ENCODE measurements around the gene EHMT2. TPM values are rescaled to one million over a fixed set of nuclear protein-coding genes. Genes with fewer than 3 reads are reported as not detected.
"Not testable (repeated sequence)": the region's sequence is repeated elsewhere in the genome, so short reads cannot be mapped to it uniquely, and the experiment has no call there.

EHMT2 gene
- total RNA-seq: 46.4 and 61.8 TPM in 2 replicates

DNA sequence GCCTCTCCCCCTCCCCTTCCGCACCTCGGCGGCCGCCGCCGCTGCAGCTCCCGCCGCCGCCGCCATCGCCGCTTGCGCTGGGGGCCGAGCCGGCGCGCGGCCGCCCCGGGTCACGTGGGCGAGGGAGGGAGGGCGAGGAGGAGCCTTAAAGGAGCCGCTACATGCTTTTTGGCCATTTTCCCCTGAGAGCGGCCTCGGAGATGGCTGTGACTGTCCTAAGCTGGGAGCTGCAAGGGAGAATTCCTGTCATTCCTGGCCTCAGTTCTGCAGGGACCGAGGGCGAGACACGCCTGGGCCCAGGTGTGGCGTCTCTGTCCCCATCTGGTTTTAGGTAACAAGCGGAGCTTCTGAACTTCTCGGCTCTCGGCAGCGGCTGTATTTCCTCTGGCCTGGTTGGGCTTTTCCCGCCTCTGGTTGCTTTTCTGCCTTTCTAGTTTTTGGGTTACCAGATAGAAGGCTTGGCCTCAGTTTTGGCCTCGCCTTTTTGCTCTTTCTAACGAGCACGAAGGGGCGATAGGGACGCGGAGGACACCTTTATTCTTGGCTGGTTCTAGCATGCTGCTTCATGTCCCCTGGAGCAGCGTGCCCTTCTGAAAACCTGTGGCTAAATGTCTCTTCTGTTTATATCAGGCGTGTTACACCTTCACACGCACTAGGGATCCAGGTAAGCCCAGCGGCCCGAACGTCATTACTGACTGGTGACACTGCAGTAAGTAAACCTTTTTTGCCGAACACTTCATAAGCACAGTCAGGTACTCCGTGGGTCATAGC is at the start of gene EHMT2:
TSS of gene EHMT2 (minus strand) at position 87 of the 771 bp plus-strand sequence. CDS start at position 66, 21 bp downstream.
- DNase-seq (ENCODE audit: low read depth, low spot score): no peak

DNA sequence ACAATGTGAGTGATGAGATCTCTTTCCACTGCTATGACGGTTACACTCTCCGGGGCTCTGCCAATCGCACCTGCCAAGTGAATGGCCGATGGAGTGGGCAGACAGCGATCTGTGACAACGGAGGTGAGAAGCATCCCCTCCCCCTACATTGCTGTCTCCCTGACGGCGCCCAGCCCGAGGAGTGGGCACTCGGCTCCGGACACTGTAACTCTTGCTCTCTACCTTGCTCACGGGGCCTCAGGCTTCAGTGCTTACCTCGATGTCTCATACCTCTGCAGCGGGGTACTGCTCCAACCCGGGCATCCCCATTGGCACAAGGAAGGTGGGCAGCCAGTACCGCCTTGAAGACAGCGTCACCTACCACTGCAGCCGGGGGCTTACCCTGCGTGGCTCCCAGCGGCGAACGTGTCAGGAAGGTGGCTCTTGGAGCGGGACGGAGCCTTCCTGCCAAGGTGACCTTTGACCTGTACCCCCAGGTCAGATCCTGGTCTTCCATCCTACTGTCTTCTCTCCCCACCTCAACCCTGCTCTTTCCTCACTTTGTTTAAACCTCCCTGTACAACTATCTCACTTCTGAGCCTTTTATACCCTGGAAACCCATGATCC is 49.7 kb upstream of the EHMT2 start:
- DNase-seq (ENCODE audit: low read depth, low spot score): no peak

DNA sequence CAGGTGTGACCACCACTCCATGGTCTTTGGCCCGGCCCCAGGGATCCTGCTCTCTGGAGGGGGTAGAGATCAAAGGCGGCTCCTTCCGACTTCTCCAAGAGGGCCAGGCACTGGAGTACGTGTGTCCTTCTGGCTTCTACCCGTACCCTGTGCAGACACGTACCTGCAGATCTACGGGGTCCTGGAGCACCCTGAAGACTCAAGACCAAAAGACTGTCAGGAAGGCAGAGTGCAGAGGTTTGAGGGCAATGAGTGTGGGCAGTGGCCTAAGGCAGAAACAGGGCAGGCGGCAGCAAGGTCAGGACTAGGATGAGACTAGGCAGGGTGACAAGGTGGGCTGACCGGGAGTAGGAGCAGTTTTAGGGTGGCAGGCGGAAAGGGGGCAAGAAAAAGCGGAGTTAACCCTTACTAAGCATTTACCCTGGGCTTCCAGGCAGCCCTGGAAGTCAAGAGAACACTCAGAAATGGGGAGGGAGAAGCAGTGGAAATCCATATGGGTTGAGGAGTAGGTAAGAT is 48.9 kb upstream of the EHMT2 start:
- no peak for DNase-seq (ENCODE audit: low read depth, low spot score)

DNA sequence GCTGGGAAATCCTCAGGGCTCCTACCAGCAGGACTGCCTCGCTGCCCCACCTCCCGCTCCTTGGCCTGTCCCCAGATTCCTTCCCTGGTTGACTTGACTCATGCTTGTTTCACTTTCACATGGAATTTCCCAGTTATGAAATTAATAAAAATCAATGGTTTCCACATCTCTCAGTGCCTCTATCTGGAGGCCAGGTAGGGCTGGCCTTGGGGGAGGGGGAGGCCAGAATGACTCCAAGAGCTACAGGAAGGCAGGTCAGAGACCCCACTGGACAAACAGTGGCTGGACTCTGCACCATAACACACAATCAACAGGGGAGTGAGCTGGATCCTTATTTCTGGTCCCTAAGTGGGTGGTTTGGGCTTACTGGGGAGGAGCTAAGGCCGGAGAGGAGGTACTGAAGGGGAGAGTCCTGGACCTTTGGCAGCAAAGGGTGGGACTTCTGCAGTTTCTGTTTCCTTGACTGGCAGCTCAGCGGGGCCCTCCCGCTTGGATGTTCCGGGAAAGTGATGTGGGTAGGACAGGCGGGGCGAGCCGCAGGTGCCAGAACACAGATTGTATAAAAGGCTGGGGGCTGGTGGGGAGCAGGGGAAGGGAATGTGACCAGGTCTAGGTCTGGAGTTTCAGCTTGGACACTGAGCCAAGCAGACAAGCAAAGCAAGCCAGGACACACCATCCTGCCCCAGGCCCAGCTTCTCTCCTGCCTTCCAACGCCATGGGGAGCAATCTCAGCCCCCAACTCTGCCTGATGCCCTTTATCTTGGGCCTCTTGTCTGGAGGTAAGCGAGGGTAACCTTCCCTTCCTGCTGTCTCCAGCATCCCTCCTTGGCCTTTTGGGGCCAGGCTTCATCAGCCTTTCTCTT is 48.2 kb upstream of the EHMT2 start, which contains the start of gene CFB:
TSS of gene CFB (plus strand) at position 589 of the 863 bp plus-strand sequence. CDS start at position 716, 127 bp downstream.
- DNase-seq (ENCODE audit: low read depth, low spot score): peak; percentile 22

DNA sequence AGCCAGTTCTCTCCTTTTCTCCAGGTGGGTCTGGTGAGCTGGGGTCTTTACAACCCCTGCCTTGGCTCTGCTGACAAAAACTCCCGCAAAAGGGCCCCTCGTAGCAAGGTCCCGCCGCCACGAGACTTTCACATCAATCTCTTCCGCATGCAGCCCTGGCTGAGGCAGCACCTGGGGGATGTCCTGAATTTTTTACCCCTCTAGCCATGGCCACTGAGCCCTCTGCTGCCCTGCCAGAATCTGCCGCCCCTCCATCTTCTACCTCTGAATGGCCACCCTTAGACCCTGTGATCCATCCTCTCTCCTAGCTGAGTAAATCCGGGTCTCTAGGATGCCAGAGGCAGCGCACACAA is 47.6 kb upstream of the EHMT2 start:
- DNase-seq (ENCODE audit: low read depth, low spot score): no peak

DNA sequence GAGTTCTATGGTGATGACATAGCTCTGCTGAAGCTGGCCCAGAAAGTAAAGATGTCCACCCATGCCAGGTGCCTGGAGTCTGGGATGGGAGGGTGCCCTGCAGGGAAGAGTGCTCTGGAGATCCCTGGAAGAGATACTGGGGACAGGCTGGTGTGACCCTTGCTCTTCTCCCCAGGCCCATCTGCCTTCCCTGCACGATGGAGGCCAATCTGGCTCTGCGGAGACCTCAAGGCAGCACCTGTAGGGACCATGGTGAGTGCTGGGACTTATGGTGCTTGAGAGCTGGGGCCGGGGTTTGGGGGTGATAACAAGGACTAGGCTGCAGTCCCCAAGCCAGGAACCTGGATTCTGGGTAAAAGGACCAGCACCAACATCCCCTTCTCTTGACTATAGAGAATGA is 46.2 kb upstream of the EHMT2 start:
- DNase-seq (ENCODE audit: low read depth, low spot score): no peak

DNA sequence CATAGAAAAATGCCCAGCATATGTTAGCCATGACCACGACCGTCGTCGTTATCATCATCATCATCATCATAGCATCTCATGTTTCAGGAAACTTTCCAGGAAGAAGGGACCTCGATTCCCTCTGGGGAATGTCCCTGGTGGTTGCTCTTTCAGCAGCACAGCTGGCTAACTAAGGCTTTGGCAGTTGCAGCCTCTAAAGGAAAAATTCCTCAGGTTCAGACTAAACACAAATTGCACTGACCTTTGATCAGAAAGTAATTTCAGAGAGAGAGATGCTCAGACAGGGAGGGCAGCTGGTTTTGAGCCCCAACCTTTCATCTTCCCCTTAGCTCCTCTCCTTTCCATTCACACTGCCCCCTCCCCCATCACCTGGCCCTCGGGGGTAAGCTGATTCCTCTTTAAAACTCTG is 42.8 kb upstream of the EHMT2 start:
- no peak for DNase-seq (ENCODE audit: low read depth, low spot score)

DNA sequence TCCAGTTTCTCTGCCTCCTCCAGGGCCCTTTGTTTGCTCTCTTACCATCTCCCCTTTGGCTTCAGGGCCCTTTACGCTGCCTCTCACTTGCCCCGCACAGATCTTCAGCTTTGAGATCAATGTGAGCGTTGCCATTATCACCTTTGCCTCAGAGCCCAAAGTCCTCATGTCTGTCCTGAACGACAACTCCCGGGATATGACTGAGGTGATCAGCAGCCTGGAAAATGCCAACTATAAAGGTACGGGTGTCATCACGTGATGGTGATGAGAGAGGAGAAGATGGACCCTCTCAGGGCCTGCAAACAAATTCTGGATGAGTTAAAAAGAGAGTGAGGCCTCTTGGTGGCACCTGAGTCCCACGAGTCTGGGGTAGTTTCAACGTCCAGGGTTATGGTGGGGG is 38.3 kb upstream of the EHMT2 start:
- no peak for DNase-seq (ENCODE audit: low read depth, low spot score)

DNA sequence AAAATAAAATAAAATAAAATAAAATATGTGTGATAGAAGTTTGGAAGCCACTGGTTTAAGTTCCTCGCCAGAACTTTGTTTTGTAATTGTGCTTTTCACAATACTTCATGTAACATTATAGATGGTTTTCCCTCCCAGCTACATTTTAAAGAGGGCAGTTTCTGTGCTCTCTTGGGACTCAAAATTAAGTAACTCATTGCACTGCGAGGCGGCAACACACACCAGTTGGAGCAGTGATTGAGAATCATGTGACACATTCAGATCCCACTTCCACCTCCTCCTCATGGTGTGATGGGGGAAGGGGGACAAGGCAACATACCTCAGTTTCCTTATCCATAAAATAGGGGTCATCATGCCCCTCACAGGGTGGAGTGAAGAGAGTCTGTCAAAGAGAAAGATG is 37.5 kb upstream of the EHMT2 start:
- no peak for DNase-seq (ENCODE audit: low read depth, low spot score)

DNA sequence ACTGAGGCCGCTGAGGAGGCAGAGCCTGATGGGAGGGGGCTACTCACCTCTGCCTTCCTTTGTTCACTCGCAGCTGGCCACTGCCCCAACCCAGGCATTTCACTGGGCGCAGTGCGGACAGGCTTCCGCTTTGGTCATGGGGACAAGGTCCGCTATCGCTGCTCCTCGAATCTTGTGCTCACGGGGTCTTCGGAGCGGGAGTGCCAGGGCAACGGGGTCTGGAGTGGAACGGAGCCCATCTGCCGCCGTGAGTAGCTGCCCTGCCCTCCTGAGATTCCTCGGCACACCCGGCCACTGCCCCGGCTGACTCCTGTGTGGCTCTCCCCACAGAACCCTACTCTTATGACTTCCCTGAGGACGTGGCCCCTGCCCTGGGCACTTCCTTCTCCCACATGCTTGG is 36.0 kb upstream of the EHMT2 start:
- no peak for DNase-seq (ENCODE audit: low read depth, low spot score)

DNA sequence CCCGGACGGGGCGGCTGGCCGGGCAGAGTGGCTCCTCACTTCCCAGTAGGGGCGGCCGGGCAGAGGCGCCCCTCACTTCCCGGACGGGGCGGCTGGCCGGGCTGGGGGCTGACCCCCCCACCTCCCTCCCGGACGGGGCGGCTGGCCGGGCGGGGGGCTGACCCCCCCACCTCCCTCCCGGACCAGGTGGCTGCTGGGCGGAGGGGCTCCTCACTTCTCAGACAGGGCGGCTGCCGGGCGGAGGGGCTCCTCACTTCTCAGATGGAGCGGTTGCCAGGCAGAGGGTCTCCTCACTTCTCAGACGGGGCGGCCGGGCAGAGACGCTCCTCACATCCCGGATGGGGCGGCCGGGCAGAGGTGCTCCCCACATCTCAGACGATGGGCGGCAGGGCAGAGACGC is 34.6 kb upstream of the EHMT2 start:
- not testable (repeated sequence) for DNase-seq (ENCODE audit: low read depth, low spot score)

DNA sequence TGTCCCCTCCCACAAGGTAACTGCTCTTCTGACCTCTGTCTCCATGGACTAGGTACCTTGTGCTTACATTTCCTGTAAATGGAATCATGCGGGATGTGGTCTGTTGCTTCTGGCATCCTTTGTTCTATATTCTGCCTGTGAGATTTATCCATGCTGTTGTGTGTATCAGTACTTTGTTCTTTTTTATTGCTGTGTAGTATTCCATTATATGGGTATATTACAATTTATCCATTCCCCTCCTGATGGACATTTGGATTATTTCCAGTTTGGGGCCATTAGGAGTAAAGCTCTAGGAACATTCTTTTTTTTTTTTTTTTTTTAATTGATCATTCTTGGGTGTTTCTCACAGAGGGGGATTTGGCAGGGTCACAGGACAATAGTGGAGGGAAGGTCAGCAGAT is 33.5 kb upstream of the EHMT2 start:
- no peak for DNase-seq (ENCODE audit: low read depth, low spot score)

DNA sequence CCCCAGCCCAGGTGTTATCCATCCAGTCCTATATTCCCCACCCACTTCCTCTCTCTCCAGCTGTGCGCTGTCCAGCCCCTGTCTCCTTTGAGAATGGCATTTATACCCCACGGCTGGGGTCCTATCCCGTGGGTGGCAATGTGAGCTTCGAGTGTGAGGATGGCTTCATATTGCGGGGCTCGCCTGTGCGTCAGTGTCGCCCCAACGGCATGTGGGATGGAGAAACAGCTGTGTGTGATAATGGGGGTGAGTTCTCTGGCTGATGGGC is 31.1 kb upstream of the EHMT2 start:
- no peak for DNase-seq (ENCODE audit: low read depth, low spot score)

DNA sequence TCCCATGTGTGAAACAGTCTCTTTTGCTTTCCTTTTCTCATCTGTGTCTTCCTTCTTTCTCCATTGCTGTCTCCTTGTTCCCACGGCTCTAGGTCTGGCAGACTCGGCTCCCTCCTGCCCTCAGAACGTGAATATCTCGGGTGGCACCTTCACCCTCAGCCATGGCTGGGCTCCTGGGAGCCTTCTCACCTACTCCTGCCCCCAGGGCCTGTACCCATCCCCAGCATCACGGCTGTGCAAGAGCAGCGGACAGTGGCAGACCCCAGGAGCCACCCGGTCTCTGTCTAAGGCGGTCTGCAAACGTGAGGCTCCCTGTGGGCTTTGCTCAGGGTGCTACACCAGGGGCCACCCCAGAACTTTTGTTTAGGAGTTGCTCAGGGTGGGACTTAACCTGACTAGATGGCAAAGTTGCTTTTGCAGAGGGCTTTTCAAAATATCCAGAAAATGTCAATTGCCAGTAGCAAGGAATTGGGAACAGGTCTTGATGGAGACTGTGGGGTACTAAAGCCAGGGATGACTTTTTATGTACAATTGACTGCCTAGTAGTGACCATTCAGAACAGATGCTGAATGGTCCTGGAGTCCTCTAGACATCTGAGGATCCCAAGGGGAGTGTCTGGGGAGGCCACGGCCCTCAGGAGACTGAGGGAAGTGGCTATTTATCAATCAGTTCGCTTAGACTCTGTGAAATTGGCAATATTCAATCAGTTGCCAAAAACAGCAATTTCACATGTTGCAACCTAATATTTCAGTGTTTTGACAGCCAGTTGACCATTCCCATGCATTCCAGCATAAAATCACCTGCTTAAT is 30.6 kb upstream of the EHMT2 start:
- DNase-seq (ENCODE audit: low read depth, low spot score): no peak

DNA sequence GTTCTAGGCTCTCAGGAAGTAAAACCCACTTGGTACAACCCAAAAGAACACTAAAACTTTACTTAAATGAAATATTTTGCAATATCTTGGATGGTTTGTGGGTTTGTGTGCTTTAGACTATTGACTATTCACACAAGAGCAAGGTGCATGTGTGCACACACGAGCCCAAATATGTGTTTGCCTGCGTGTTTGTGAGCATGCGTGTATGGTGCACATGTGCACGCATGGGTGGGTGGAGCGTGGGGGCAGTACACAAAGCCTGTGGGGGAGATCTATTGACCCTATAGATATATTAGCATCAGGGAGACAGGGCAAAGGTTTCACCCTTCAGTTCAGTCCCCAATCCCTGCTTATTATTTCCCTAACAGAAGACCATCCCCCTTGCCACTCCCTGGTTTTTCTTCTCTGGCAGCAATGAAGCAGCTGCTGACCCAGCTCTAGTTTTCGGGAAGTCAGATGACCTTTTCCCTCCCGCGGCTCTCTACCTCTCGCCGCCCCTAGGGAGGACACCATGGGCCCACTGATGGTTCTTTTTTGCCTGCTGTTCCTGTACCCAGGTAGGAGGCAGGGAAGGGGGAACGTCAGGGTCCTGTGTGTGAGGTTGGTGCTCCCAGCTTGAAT is 29.9 kb upstream of the EHMT2 start, which contains the start of gene C2:
TSS of gene C2 (plus strand) at position 476 of the 621 bp plus-strand sequence. CDS start at position 512, 36 bp downstream.
- no peak for DNase-seq (ENCODE audit: low read depth, low spot score)

DNA sequence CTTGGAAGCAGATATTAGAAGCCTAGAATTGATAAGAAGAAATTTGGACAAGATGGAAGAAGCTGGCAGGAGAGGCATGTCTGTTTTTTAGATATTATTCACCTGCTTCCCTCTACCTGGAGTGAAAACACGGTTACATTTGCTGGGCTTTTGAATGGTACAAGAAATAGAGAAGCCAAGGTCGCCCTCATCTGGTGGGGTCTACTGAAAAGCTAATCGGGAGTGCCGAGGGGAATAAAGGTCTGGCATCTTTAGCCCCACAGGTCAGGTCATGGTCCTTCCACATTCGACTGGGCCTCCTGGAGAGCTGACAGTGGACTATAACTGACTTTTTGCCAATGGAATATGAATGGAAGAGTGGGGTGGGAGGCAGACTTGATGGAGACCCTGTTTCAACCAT is 25.4 kb upstream of the EHMT2 start:
- DNase-seq (ENCODE audit: low read depth, low spot score): no peak

DNA sequence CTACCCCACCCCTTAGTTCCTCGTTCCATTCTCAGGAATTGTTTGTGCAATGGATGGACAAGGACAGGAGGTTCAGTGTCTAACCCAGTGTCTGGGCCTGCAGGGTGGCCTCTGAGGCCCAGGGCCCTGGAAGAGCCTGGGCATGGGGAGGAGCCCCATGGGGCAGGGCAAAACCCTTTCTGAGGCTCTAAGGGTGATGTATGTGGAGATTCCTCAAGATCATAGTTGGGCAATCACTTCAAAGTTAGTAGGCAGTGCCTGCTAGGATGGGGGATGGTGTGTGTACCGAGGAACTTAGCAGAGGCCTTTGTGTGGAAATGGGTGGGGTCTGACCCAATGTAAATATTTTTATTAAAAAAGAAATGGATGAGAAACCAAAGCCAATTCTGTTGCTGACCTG is 23.3 kb upstream of the EHMT2 start:
- DNase-seq (ENCODE audit: low read depth, low spot score): no peak

DNA sequence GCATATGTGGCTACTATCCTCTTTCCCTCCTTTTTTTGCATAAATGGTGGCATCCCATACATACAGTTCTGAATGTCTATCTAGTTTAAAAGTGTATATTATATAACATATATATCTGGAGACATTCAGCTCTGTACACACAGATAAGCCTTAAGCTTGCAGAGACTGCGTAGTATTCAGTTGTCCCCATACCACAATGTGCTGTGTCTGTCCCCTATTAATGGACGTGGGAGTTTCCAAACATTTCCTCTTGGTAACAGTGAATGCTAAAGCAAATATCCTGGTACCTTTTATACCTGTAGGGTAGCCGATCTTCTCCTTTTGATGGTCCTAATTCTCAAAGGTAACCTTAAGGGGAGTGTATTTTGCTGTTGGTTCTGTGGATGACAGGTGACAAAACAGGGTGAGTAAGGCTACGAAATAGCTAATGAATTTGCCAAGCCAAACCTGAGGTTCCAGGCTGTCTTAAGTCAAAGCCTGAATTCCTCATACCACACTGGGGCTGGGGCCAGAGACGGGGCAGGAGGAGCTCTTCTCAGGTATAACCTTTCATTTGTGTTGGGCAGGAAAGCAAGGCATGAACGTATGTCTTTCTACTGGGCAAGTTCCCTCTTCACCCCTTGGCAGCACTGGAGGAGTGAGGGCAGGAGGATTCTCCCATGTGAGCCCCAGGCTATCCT is 22.3 kb upstream of the EHMT2 start:
- DNase-seq (ENCODE audit: low read depth, low spot score): no peak

DNA sequence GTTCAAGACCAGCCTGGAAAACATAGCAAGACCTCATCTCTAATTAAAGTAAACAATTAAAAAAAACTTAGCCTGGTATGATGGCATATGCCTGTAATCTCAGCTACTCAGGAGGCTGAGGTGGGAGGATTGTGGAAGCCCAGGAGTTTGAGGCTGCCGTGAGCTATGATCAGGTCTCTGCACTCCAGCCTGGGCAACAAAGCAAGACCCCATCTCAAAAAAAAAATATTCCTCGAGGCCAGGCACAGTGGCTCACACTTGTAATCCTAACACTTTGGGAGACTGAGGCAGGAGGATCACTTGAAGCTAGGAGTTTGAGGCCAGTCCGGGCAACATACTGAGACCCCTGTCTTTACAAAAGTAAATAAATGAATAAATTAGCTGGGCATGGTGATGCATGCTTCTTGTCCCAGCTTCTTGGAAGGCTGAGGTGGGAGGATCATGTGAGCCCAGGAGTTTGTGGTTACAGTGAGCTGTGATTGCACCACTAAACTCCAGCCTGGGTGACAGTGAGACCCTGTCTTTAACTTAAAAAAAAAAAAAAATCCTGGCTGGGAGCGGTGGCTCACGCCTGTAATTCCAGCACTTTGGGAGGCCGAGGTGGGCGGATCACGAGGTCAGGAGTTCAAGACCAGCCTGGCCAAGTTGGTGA is 20.7 kb upstream of the EHMT2 start:
- no peak for DNase-seq (ENCODE audit: low read depth, low spot score)

DNA sequence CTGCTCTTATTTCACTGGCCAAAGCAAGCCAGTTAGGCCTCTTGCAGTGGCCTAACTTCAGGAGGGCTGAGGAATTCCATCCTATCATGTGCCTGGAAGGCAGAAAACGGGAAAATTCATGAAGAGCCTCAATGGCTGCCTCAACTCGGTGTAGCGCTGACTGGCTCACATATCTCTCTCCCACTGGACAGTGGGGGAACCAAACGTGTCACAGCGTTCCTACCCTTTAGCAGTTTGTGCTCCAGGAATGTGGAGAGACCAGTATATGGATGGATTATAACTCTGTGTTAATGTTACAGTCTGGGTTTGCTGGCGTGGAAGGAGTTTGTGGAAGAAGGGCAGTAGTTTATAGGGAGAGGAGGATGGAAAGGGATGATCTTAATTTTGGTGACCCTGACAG is 18.3 kb upstream of the EHMT2 start:
- DNase-seq (ENCODE audit: low read depth, low spot score): no peak

All from pulmonary artery endothelial cell (primary cell).